Stimulated activated effector memory CD8-positive, alpha-beta T cell treated with anti-CD3 and anti-CD28 coated beads, Interleukin-12 subunit alpha, Interleukin-12 subunit beta, amount 100 ng/mL, for 72 hours (primary cell): ENCODE measurements around the gene PTX3.

Experiments
- ATAC-seq: fragments of 150-1000 bp; cut with Tn5 transposase; 2 replicates; pipeline ENCODE4 v1.10.0; 2021
- DNase-seq, 2 donors: peaks; one replicate each; pipeline ENCODE4 v3.0.0; 2021 to 2022; ENCODE audit warnings: low spot score in 2 of 2
- H3K27ac Mint-ChIP-seq: one replicate; pipeline ENCODE4 v1.8.0; 2022; ENCODE audit warnings: mild to moderate bottlenecking, mixed read lengths
- H3K36me3 Mint-ChIP-seq: one replicate; pipeline ENCODE4 v1.8.0; 2022; ENCODE audit warnings: mild to moderate bottlenecking, mixed read lengths
- H3K4me1 Mint-ChIP-seq: one replicate; pipeline ENCODE4 v1.8.0; 2022; ENCODE audit warnings: mixed read lengths
- H3K4me3 Mint-ChIP-seq: one replicate; pipeline ENCODE4 v1.8.0; 2022; ENCODE audit warnings: mild to moderate bottlenecking, mixed read lengths
- H3K9me3 Mint-ChIP-seq: one replicate; pipeline ENCODE4 v1.8.0; 2022; ENCODE audit warnings: mixed read lengths

PTX3 gene

GRCh38 chr3:157479464-157480243, 43.0 kb downstream of the PTX3 start:
- no peak overlapping the region for H3K27ac Mint-ChIP-seq
- DNase-seq (no peak), ATAC-seq (no peak)
- H3K36me3 Mint-ChIP-seq = no peaks in the 10 kb centered on the region
- no peaks in the 10 kb centered on the region for H3K4me1 Mint-ChIP-seq
- H3K4me3 Mint-ChIP-seq = no peak overlapping the region
- peaks cover 3% of the 10 kb centered on the region for H3K9me3 Mint-ChIP-seq

DNA sequence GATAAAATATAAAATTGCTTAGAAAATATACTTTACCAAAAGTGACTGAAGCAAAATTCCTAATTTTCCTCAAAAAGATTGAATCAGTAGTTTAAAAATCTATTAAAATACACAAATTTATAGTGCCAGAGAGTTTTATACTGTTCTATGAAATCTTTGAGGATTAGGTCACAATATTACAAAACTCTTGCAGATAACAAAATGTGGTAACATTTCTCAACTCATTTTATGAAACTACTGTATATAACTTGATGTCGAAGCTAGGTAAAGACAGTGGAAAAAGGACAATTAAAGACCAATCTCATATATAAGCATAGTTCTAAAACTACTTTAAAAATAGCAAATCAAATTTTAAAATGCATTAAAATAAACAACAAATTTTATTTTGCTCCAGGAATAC, 50.7 kb downstream of the PTX3 start:
- ATAC-seq = no peak
- Mint-ChIP-seq H3K36me3 (no peaks in the 10 kb centered on the region), H3K4me1 (no peaks in the 10 kb centered on the region), H3K9me3 (peaks cover 3% of the 10 kb centered on the region), H3K27ac (no peak overlapping the region), H3K4me3 (no peak overlapping the region)
- DNase-seq = no peak

GRCh38 chr3:157488144-157488543, 51.5 kb downstream of the PTX3 start:
- ATAC-seq (no peak), DNase-seq (no peak)
- H3K27ac Mint-ChIP-seq = no peak overlapping the region
- no peak overlapping the region for H3K4me3 Mint-ChIP-seq
- peaks cover 3% of the 10 kb centered on the region for H3K9me3 Mint-ChIP-seq
- H3K36me3 Mint-ChIP-seq = no peaks in the 10 kb centered on the region
- no peaks in the 10 kb centered on the region for H3K4me1 Mint-ChIP-seq

- ATAC-seq = no peak
- Mint-ChIP-seq H3K27ac (no peak overlapping the region), H3K9me3 (no peaks in the 10 kb centered on the region), H3K36me3 (no peaks in the 10 kb centered on the region), H3K4me1 (no peaks in the 10 kb centered on the region), H3K4me3 (no peak overlapping the region)
- no peak for DNase-seq
Measured at GRCh38 chr3:157491136-157491535, 54.5 kb downstream of the PTX3 start.
